Colonic mucosa (tissue), 4 donors: ENCODE measurements around the gene COL12A1. TPM values are rescaled to one million over a fixed set of nuclear protein-coding genes. Genes with fewer than 3 reads are reported as not detected.

Experiments
- DNase-seq: peaks from one replicate; pipeline ENCODE4 v3.0.0-alpha.2; 2020
- H3K27ac ChIP-seq: fragments of 200-600 bp; one replicate; pipeline ENCODE4 v1.8.0; 2021
- H3K27me3 ChIP-seq: fragments of 200-600 bp; one replicate; pipeline ENCODE4 v1.8.0; 2021
- H3K36me3 ChIP-seq: fragments of 200-600 bp; one replicate; pipeline ENCODE4 v1.8.0; 2021
- H3K4me1 ChIP-seq: fragments of 200-600 bp; one replicate; pipeline ENCODE4 v1.8.0; 2021; ENCODE audit warnings: mild to moderate bottlenecking
- H3K4me3 ChIP-seq: fragments of 200-600 bp; one replicate; pipeline ENCODE4 v1.8.0; 2021
- H3K9ac ChIP-seq, 2 donors: one replicate each; pipeline ENCODE4 v1.7.0; 2013; ENCODE audit warnings: control low read depth in 2 of 2, low read depth in 2 of 2, low read length in 2 of 2
- H3K9me3 ChIP-seq: fragments of 200-600 bp; one replicate; pipeline ENCODE4 v1.8.0; 2021
- intact Hi-C: fragments of 100-400 bp; cut with DNase I; formaldehyde crosslinking; loops from one replicate; pipeline ENCODE4 v1.14.1; 2022
- total RNA-seq, 2 donors: library from RNA; stranded (reverse); fragmentation: NEBNext Ultra II Directional in 1 of 2; extraction: Animal tissue kit (Norgen Biotek cat#: 25700) in 1 of 2; gene quantifications; one replicate each; pipeline ENCODE4 v1.2.1, GENCODE V29; 2021
- TF ChIP-seq, protein P1 (sequence below): fragments of 200-600 bp; IDR thresholded peaks from one replicate; pipeline ENCODE4 v1.8.0; 2022; ENCODE audit warnings: antibody characterized with exemption, mild to moderate bottlenecking
- donor health status: healthy.
- donor health status: DM: no; HTN: no; CAD: no.
- donor health status: DM: no; HTN: no; CAD: no.

COL12A1 gene
- total RNA-seq, 2 donors from 2014 or later: 3.6 to 20.2 TPM

DNA sequence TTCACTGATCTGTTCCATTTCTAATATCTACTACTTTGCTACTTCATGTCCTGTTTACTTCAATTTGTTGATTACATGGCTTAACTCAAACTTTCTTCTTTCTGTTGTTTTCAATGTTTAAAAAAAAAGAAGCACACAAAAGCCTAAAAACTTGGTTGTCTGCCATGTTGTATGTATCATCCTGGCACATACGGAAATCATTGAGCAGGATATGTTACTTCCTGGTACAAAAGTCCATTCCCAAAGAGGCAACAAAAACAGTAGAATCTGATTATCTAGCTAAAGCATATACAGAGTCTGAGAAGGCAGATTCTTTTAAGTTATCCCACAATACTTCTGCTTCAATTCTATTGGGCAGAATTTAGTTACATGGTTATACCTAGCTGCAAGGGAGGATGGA is 14.5 kb upstream of the COL12A1 start:
- Histone ChIP-seq H3K9me3 (no peaks in the 10 kb centered on the region), H3K9ac (no peak overlapping the region), H3K27me3 (no peaks in the 10 kb centered on the region), H3K27ac (no peak overlapping the region), H3K36me3 (no peaks in the 10 kb centered on the region), H3K4me1 (no peaks in the 10 kb centered on the region), H3K4me3 (no peak overlapping the region)
- TF ChIP-seq, protein P1, sequence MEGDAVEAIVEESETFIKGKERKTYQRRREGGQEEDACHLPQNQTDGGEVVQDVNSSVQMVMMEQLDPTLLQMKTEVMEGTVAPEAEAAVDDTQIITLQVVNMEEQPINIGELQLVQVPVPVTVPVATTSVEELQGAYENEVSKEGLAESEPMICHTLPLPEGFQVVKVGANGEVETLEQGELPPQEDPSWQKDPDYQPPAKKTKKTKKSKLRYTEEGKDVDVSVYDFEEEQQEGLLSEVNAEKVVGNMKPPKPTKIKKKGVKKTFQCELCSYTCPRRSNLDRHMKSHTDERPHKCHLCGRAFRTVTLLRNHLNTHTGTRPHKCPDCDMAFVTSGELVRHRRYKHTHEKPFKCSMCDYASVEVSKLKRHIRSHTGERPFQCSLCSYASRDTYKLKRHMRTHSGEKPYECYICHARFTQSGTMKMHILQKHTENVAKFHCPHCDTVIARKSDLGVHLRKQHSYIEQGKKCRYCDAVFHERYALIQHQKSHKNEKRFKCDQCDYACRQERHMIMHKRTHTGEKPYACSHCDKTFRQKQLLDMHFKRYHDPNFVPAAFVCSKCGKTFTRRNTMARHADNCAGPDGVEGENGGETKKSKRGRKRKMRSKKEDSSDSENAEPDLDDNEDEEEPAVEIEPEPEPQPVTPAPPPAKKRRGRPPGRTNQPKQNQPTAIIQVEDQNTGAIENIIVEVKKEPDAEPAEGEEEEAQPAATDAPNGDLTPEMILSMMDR: no peak
- intact Hi-C loops: no loop called here
- DNase-seq: no peak

DNA sequence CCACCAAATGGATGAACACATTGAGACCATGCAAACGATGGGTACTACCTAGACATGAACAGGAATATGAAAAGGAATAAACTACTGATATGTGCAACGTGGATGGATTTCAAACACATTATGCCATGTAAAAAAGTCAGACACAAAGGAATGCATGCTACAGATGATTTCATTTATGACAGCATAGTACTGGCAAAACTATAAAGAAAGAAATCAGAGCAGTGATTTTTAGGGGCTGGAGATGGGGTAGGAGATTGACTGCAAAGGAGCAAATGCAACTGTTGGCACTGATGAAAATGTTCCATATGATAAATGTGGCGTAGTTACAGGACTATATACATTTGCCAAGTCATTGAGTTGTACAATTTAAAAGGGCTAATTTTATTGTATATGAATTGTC is 13.4 kb upstream of the COL12A1 start:
- Histone ChIP-seq H3K9me3 (no peaks in the 10 kb centered on the region), H3K4me3 (no peak overlapping the region), H3K4me1 (no peaks in the 10 kb centered on the region), H3K9ac (no peak overlapping the region), H3K27ac (no peak overlapping the region), H3K36me3 (no peaks in the 10 kb centered on the region), H3K27me3 (no peaks in the 10 kb centered on the region)
- TF ChIP-seq, protein P1: no peak
- intact Hi-C loops: loop anchor here (10.0 kb wide), 1 partner anchor 1124 kb away; no protein-coding TSS in a partner anchor
- DNase-seq: no peak

DNA sequence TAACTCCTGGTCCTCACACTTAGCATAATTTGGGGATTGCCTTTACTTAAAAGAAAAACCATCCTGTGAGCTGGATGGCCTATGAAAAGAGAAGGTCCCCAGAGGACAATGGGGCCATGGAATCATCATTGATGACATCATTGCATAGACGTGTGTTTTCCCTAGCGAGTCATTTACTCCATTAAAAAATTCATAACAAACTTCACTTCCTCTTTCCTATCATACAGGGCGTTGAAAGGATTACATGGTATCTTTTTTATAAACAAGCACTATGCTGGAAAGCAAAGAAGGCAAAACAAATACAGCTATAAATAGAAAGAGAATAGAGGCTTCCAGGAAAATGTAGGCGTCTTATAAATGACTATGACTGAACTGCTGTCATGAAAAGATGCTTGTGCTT is 11.3 kb upstream of the COL12A1 start:
- no peaks in the 10 kb centered on the region for H3K36me3 ChIP-seq
- H3K27me3 ChIP-seq: no peaks in the 10 kb centered on the region
- TF ChIP-seq, protein P1: no peak
- no peak overlapping the region for H3K4me3 ChIP-seq
- no peaks in the 10 kb centered on the region for H3K4me1 ChIP-seq
- no peak for DNase-seq
- no peak overlapping the region for H3K9ac ChIP-seq
- intact Hi-C loops: loop anchor here (10.0 kb wide), 1 partner anchor 1122 kb away; no protein-coding TSS in a partner anchor
- H3K9me3 ChIP-seq: no peaks in the 10 kb centered on the region
- no peak overlapping the region for H3K27ac ChIP-seq

DNA sequence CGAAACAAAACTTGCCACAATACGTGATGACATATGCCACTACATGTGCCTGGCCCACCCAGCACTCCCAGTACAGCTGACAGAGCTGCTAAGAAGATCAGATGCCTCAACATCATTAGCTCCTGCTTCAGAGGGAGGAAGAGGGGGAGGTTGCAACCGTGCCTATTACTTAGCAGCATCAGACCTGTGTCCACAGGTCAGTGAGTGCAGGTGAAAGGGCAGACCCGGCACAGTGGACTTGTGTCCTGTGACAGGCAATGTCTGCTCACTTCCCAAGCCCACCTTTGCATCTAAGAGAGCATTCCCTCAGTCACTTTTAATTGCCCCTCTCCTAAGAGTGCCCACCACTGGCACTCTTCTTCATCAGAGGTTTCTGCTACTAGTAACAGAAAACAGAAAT is 9.4 kb upstream of the COL12A1 start:
- intact Hi-C loops: loop anchor here (10.0 kb wide), 1 partner anchor 1120 kb away; no protein-coding TSS in a partner anchor
- no peak for DNase-seq
- TF ChIP-seq, protein P1: no peak
- H3K27ac ChIP-seq: no peak overlapping the region
- no peak overlapping the region for H3K4me3 ChIP-seq
- H3K36me3 ChIP-seq: no peaks in the 10 kb centered on the region
- H3K9me3 ChIP-seq: no peaks in the 10 kb centered on the region
- no peaks in the 10 kb centered on the region for H3K4me1 ChIP-seq
- H3K9ac ChIP-seq: no peak overlapping the region
- no peaks in the 10 kb centered on the region for H3K27me3 ChIP-seq

DNA sequence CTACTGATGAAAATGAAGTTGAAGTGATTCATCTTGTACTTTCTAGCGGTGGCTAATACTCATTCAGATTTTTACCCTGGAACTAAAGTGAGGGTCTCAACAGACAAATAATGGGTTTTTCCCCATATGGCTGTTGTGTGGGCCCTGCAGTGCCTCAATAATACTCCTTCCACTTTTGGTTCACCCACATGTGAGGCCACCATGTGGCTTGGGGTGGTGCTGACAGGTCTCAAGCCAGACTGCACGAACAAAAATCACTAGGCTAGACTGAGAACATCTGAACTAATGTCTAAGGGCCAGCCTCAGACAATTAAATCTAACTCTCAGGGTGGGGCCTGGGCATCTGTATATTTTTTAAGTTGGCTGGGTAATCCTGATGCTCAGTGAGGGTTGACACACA is 7.9 kb upstream of the COL12A1 start:
- TF ChIP-seq, protein P1: no peak
- no peak overlapping the region for H3K9ac ChIP-seq
- no peak for DNase-seq
- intact Hi-C loops: loop anchor here (10.0 kb wide), 1 partner anchor 1119 kb away; no protein-coding TSS in a partner anchor
- no peaks in the 10 kb centered on the region for H3K4me1 ChIP-seq
- no peak overlapping the region for H3K27ac ChIP-seq
- H3K9me3 ChIP-seq: no peaks in the 10 kb centered on the region
- peaks cover under 1% of the 10 kb centered on the region for H3K27me3 ChIP-seq
- no peaks in the 10 kb centered on the region for H3K36me3 ChIP-seq
- no peak overlapping the region for H3K4me3 ChIP-seq
